Naive B cell (primary cell): ENCODE results near the gene SEC61A2. TPM values are rescaled to one million over a fixed set of nuclear protein-coding genes. Genes with fewer than 3 reads are reported as not detected.

Experiments used
- ATAC-seq, 2 donors: fragments of 150-1000 bp; cut with Tn5 transposase; 2 replicates each; pipeline ENCODE4 v1.10.0; 2021; ENCODE audit warnings: low read depth in 2 of 2, mild to moderate bottlenecking in 2 of 2, moderate library complexity in 2 of 2
- DNase-seq: peaks from one replicate; pipeline ENCODE4 v3.0.0; 2022
- H3K27ac Mint-ChIP-seq, 6 donors: one replicate each; pipeline ENCODE4 v1.8.0; 2020 to 2022; ENCODE audit warnings: mild to moderate bottlenecking in 6 of 6, mixed read lengths in 6 of 6, moderate library complexity in 5 of 6, inconsistent platforms in 2 of 6
- H3K27me3 Mint-ChIP-seq, 3 donors: one replicate each; pipeline ENCODE4 v1.8.0; 2021 to 2022; ENCODE audit warnings: mixed read lengths in 3 of 3, mild to moderate bottlenecking in 1 of 3
- H3K36me3 Mint-ChIP-seq, 2 donors: one replicate each; pipeline ENCODE4 v1.8.0; 2020 to 2022; ENCODE audit warnings: mixed read lengths in 2 of 2, inconsistent platforms in 1 of 2, mild to moderate bottlenecking in 1 of 2
- H3K4me1 Mint-ChIP-seq, 3 donors: one replicate each; pipeline ENCODE4 v1.8.0; 2020 to 2022; ENCODE audit warnings: mixed read lengths in 3 of 3, inconsistent platforms in 1 of 3, mild to moderate bottlenecking in 1 of 3, moderate library complexity in 1 of 3
- H3K4me3 Mint-ChIP-seq, 8 donors: one replicate each; pipeline ENCODE4 v1.8.0; 2020 to 2022; ENCODE audit warnings: mild to moderate bottlenecking in 8 of 8, mixed read lengths in 8 of 8, moderate library complexity in 8 of 8, inconsistent platforms in 2 of 8
- H3K9me3 Mint-ChIP-seq, 7 donors: one replicate each; pipeline ENCODE4 v1.8.0; 2020 to 2022; ENCODE audit warnings: mixed read lengths in 7 of 7, mild to moderate bottlenecking in 5 of 7, inconsistent platforms in 2 of 7, moderate library complexity in 1 of 7
- polyA plus RNA-seq, 6 donors: library from polyadenylated mRNA; unstranded; fragments of 300-500 nt; fragmentation: Illumina TruSeq; gene quantifications; one replicate each; pipeline ENCODE4 v1.2.3, GENCODE V29; 2021; ENCODE audit warnings: low read depth in 6 of 6

The SEC61A2 gene
- polyA plus RNA-seq, 6 donors from 2014 or later, result 0.95 to 4.2 (median 2.2) TPM; not detected in 1

DNA sequence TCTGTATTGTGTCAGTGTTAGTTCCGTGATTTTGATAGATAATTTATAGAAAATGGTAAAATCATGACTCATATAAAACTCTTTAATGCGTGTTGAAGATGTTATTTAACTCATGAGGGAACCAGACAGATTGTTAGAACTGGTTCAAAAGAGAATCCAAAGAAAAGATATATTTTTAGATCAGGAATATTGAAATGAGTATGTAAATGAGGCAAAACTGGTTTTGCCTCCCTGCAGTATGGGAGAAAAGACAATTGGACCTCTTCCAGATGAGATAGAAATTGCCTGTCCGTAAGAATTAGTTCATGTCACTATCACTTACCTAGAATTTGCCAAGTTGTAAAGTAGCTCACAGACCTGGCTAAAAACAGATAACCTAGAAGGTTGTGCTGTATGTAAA is 84.1 kb downstream of the SEC61A2 start:
- Mint-ChIP-seq H3K27me3 (no peaks in the 10 kb centered on the region), H3K9me3 (no peaks in the 10 kb centered on the region), H3K4me1 (peaks cover 19 to 33% (median 20%) of the 10 kb centered on the region in 3 donors), H3K27ac (peak overlapping the region in 1 of 6 donors; percentile 70), H3K4me3 (no peak overlapping the region), H3K36me3 (peaks cover 11 to 14% of the 10 kb centered on the region in 2 donors)
- DNase-seq (no peak), ATAC-seq (no peak)

DNA sequence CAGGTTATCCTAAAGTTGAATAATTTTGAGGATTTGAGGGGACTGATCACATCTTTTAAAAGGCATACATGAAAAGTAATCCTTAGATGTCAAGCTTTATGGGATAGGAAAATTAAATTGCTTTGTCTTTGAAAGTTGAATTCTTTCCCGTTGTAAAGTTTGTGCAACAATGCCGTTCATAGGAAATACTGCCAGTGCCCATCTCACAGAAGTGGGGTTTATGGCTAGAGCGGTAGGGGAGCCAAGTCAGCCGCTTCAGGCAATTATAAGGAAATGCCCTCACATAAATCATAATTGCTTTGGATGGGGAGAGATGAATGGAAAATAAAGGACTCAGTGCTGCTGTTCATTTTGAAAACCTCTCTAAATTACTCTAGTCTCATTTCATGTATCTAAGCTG is 84.6 kb downstream of the SEC61A2 start:
- no peak for DNase-seq
- H3K9me3 Mint-ChIP-seq, result no peaks in the 10 kb centered on the region
- ATAC-seq, result no peak
- peaks cover 15 to 29% (median 16%) of the 10 kb centered on the region in 3 donors for H3K4me1 Mint-ChIP-seq
- no peaks in the 10 kb centered on the region for H3K27me3 Mint-ChIP-seq
- peak overlapping the region in 1 of 8 donors; percentile 15 for H3K4me3 Mint-ChIP-seq
- peaks cover 16 to 18% of the 10 kb centered on the region in 2 donors for H3K36me3 Mint-ChIP-seq
- H3K27ac Mint-ChIP-seq, result peak overlapping the region in 5 of 6 donors; percentile 86 to 97 (median 95)

DNA sequence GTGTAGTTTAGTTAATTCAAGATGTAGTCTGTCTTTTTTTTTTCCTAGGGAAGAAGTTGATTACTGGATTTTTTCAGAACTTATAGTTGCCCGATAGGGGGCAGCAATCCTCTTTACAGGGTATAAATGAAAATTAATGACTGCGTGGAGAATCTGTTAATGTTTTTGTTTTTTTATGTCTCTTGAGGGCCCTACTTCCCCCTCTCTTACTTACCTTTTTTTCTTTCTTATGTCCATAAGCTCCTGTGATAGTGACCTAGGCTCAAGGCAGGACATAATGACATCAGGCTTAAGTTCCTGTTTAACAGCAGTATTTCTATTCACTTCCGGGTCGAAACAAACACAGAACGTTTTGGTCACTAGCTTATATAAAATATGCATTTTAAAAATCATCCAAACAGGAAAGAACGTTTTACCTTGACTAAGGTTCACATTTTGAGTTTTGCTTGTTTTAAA is 85.3 kb downstream of the SEC61A2 start:
- Mint-ChIP-seq H3K27ac (peak overlapping the region; percentile 86 to 97 (median 95)), H3K9me3 (no peaks in the 10 kb centered on the region), H3K4me3 (peak overlapping the region; percentile 22 to 91 (median 68)), H3K27me3 (no peaks in the 10 kb centered on the region), H3K36me3 (peaks cover 18 to 19% of the 10 kb centered on the region in 2 donors), H3K4me1 (peaks cover 13 to 22% (median 14%) of the 10 kb centered on the region in 3 donors)
- ATAC-seq (peak; percentile 81 to 83), DNase-seq (peak; percentile 62)

Other genes with a start within 250 kb of the SEC61A2 start
- gene UPF2, start 86.9 kb upstream of the SEC61A2 start, polyA plus RNA-seq, result 10 to 100 TPM in 5 of 6 donors, 1 to 10 TPM in 1; 5.0 to 24.1 (median 15.9) TPM
- 10 to 100 TPM; 22.2 to 48.7 (median 29.3) TPM for gene DHTKD1, start 60.7 kb upstream of the SEC61A2 start, polyA plus RNA-seq
- gene NUDT5, start 66.2 kb downstream of the SEC61A2 start, polyA plus RNA-seq, result 10 to 100 TPM; 32.1 to 65.0 (median 42.2) TPM
- 100 to 1,000 TPM in 5 of 6 donors, 10 to 100 TPM in 1; 98.5 to 184 (median 115) TPM for gene CDC123, start 66.5 kb downstream of the SEC61A2 start, polyA plus RNA-seq
- 10 to 100 TPM; 12.2 to 54.1 (median 35.6) TPM for gene CAMK1D, start 219.9 kb downstream of the SEC61A2 start, polyA plus RNA-seq